Thyroid gland (tissue), 4 donors: Measurements from ENCODE around the gene MAGED4. TPM values are rescaled to one million over a fixed set of nuclear protein-coding genes. Genes with fewer than 3 reads are reported as not detected.

ENCODE experiments used
- DNase-seq, 2 donors: peaks; one replicate each; pipeline ENCODE4 v3.0.0-alpha.2; 2019
- H3K27ac ChIP-seq, 3 donors: fragments of 200-600 bp; sonication (generic); 1 replicate in 2 of 3; 2 replicates in 1 of 3; pipeline ENCODE4 v1.5.1; 2016 to 2019; ENCODE audit warnings: mild to moderate bottlenecking in 1 of 3, moderate library complexity in 1 of 3
- H3K27me3 ChIP-seq: fragments of 200-600 bp; sonication (generic); one replicate; pipeline ENCODE4 v1.5.1; 2019
- H3K36me3 ChIP-seq, 2 donors: fragments of 200-600 bp; sonication (generic); one replicate each; pipeline ENCODE4 v1.5.1; 2016 to 2019
- H3K4me1 ChIP-seq, 2 donors: fragments of 200-600 bp; sonication (generic); one replicate each; pipeline ENCODE4 v1.5.1; 2017 to 2019
- H3K4me3 ChIP-seq, 3 donors: fragments of 200-600 bp; sonication (generic); replicated peaks in 1 of 3; 1 replicate in 2 of 3; 2 replicates in 1 of 3; pipeline ENCODE4 v1.5.1; 2016; ENCODE audit warnings: mild to moderate bottlenecking in 1 of 3
- H3K9me3 ChIP-seq: fragments of 200-600 bp; sonication (generic); one replicate; pipeline ENCODE4 v1.5.1; 2017
- CTCF ChIP-seq, 6 experiments: fragments of 200-600 bp in 3 of 6; fragments of 450-650 bp in 3 of 6; sonication (generic) in 3 of 6; IDR thresholded peaks; one replicate each; pipeline ENCODE4 v1.5.1; 2016 to 2019; ENCODE audit warnings: antibody characterized with exemption in 6 of 6, mild to moderate bottlenecking in 2 of 6, inconsistent platforms in 1 of 6, moderate library complexity in 1 of 6
- POLR2A ChIP-seq, 2 donors: fragments of 450-650 bp; IDR thresholded peaks; one replicate each; pipeline ENCODE4 v1.6.1; 2017; ENCODE audit warnings: antibody characterized with exemption in 2 of 2, mild to moderate bottlenecking in 2 of 2, moderate library complexity in 1 of 2
- intact Hi-C: fragments of 100-400 bp; cut with DNase I; formaldehyde crosslinking; loops from one replicate; pipeline ENCODE4 v1.15.1; 2023
- small RNA-seq: library from RNA; depleted of rRNA; stranded (forward); fragments of <200 nt; gene quantifications from one replicate; pipeline ENCODE3, GENCODE V24; 2016
- total RNA-seq, 4 donors: library from RNA; depleted of rRNA; stranded (reverse); fragments of >200 nt; gene quantifications; one replicate each; pipeline ENCODE4 v1.2.3, GENCODE V29; 2016

MAGED4 gene
- total RNA-seq, 4 donors from 2014 or later: 0.34 to 29.3 (median 3.5) TPM

- H3K36me3 ChIP-seq: no peaks in the 10 kb centered on the region
- no peaks in the 10 kb centered on the region for H3K9me3 ChIP-seq
- no peak overlapping the region for H3K27ac ChIP-seq
- H3K4me1 ChIP-seq: no peaks in the 10 kb centered on the region
- intact Hi-C loops: no loop called here
- DNase-seq: no peak
- H3K27me3 ChIP-seq: no peaks in the 10 kb centered on the region
- no peak overlapping the region for H3K4me3 ChIP-seq
- TF ChIP-seq POLR2A (IDR thresholded peaks at IDR 0.05) (no peak), CTCF (IDR thresholded peaks at IDR 0.05) (no peak)
These were observed 36.2 kb downstream of the MAGED4 start for GRCh38 chrX:52220936-52221335.

Small RNA genes within 50 kb of the gene (small RNA-seq; reads per million reads assigned to genes)
- not detected for gene SNORA11D

Other genes with a start within 250 kb of the MAGED4 start
- 10 to 100 TPM; 14.7 to 20.8 (median 16.4) TPM for gene MAGED4B, start 115.7 kb upstream of the MAGED4 start, total RNA-seq
- gene XAGE2, start 184.1 kb downstream of the MAGED4 start, total RNA-seq: not detected